Measurements from ENCODE around the gene TREX2.

GRCh38 chrX:153487590-153488071, 41.8 kb upstream of the TREX2 start:
- TF ChIP-seq SPI1 (IDR thresholded peaks at IDR 0.05; ENCODE audit: borderline replicate concordance, low read depth), result no peak
- TF ChIP-seq CTCF (IDR thresholded peaks at IDR 0.05; ENCODE audit: insufficient read depth, low read length), result no peak

All from HL-60 (cell line).